Stomach smooth muscle (tissue), 2 donors: ENCODE data around the gene FCRL3.

Source experiments
- H3K27ac ChIP-seq: one replicate; pipeline ENCODE4 v1.7.0; 2013; ENCODE audit warnings: mild to moderate bottlenecking, low read length, inconsistent platforms
- H3K27me3 ChIP-seq, 2 donors: one replicate each; pipeline ENCODE4 v1.7.0; 2013; ENCODE audit warnings: low read length in 2 of 2; ENCODE audit not compliant: insufficient read depth in 2 of 2, control insufficient read depth in 1 of 2
- H3K36me3 ChIP-seq, 2 donors: one replicate each; pipeline ENCODE4 v1.7.0; 2013; ENCODE audit warnings: low read length in 2 of 2; ENCODE audit not compliant: control insufficient read depth in 2 of 2, insufficient read depth in 2 of 2
- H3K4me1 ChIP-seq: one replicate; pipeline ENCODE4 v1.7.0; 2013; ENCODE audit warnings: low read length; ENCODE audit not compliant: control insufficient read depth, insufficient read depth
- H3K4me3 ChIP-seq, 2 donors: one replicate each; pipeline ENCODE4 v1.7.0; 2013; ENCODE audit warnings: low read length in 2 of 2
- H3K9ac ChIP-seq, 2 donors: one replicate each; pipeline ENCODE4 v1.7.0; 2013; ENCODE audit warnings: low read length in 2 of 2, mild to moderate bottlenecking in 1 of 2
- H3K9me3 ChIP-seq, 2 donors: one replicate each; pipeline ENCODE4 v1.7.0; 2013; ENCODE audit warnings: low read length in 2 of 2; ENCODE audit not compliant: control insufficient read depth in 2 of 2
- donor health status: healthy.
- donor health status: Pancreatic carcinoma.

Gene FCRL3

GRCh38 chr1:157639800-157640199 lies 60.8 kb downstream of the FCRL3 start:
- H3K4me1 ChIP-seq: no peaks in the 10 kb centered on the region
- H3K9ac ChIP-seq: no peak overlapping the region
- H3K27me3 ChIP-seq: peaks cover 0 to 2% of the 10 kb centered on the region in 2 donors

GRCh38 chr1:157628773-157629172 lies 71.8 kb downstream of the FCRL3 start:
- no peak overlapping the region for H3K27ac ChIP-seq
- H3K4me3 ChIP-seq: no peak overlapping the region
- H3K27me3 ChIP-seq: no peaks in the 10 kb centered on the region
- no peaks in the 10 kb centered on the region for H3K9me3 ChIP-seq
- no peak overlapping the region for H3K9ac ChIP-seq
- H3K4me1 ChIP-seq: no peaks in the 10 kb centered on the region
- no peaks in the 10 kb centered on the region for H3K36me3 ChIP-seq

More at GRCh38 chr1:157639800-157640199, 60.8 kb downstream of the FCRL3 start:
- Histone ChIP-seq H3K36me3 (no peaks in the 10 kb centered on the region), H3K9me3 (no peaks in the 10 kb centered on the region), H3K4me3 (no peak overlapping the region), H3K27ac (no peak overlapping the region)
